Measurements from ENCODE around the gene SH3BP5.

The SH3BP5 gene

DNA sequence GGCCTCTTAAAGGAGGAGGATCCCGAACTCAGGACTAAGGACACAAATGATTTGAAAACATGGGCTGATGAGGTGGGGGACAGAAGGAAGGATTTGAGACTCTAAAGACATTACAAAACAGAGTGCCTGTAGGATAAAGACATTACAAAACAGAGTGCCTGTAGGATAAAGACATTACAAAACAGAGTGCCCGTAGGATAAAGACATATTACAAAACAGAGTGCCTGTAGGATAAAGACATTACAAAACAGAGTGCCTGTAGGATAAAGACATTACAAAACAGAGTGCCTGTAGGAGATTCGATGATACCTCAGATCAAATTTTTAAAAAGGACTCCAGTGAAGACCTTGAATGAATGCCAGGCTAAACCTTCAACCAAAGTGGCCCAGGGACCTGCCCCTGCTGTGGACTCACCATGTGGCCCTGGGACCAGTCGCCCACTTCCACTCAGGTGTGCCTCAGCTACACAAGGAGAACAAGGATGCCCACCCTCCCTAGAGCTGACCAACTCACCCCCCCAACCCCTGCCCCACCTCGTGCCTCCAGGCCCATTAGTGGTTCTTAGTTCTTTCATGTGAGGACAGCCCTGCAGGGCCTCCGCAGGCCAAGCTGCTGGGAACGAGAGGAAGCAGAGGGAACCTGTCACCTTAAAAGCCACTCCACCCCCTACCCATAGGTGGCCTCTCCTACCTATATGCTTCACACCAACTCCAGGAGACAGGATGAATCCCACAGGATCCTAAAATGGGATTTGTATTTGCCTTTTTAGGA lies 59.8 kb downstream of the SH3BP5 start:
- DNase-seq: no peak

DNA sequence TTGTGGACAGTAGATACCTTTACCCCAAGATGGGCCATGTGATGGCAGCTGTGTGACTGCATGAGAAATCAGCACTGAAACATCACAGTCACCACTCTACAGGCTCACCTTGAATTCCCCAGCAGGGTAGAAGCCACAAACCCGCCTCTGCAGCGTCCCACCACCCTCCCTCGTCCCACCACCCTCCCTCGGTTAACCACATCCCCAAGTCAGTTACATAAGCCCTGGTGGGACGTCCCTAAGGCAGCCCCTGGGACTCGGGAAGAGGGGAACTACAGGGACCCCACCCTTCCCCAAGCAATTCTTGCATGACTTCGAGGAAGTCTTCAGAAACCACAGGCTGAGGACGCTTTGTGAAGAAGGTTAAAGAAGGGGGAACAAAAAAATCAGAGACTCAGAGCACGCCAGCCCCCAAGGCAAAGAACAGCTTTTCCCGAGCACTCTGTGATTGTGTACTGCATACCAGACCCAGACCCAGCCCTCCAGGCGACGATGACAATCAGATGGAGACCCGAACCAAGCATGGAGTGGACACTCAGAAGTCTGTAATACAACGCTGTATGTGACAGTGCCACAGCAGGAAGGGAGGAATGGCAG lies 60.5 kb downstream of the SH3BP5 start:
- DNase-seq: peak; percentile 93

DNA sequence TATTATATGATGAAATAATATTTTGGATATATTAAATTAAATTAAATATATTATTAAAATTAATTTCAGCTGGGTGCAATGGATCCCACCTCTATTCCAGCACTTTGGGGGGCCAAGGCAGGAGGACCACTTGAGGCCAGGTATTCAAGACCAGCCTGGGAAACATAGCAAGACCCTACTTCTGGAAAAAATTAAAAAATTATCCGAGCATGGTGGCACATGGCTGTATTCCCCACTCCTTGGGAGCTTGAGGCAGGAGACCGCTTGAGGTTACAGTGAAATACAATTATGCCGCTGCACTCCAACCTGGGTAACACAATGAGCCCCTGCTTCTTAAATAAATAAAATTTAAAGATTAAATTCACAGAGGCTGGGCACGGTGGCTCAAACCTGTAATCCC lies 61.4 kb downstream of the SH3BP5 start:
- no peak for DNase-seq

DNA sequence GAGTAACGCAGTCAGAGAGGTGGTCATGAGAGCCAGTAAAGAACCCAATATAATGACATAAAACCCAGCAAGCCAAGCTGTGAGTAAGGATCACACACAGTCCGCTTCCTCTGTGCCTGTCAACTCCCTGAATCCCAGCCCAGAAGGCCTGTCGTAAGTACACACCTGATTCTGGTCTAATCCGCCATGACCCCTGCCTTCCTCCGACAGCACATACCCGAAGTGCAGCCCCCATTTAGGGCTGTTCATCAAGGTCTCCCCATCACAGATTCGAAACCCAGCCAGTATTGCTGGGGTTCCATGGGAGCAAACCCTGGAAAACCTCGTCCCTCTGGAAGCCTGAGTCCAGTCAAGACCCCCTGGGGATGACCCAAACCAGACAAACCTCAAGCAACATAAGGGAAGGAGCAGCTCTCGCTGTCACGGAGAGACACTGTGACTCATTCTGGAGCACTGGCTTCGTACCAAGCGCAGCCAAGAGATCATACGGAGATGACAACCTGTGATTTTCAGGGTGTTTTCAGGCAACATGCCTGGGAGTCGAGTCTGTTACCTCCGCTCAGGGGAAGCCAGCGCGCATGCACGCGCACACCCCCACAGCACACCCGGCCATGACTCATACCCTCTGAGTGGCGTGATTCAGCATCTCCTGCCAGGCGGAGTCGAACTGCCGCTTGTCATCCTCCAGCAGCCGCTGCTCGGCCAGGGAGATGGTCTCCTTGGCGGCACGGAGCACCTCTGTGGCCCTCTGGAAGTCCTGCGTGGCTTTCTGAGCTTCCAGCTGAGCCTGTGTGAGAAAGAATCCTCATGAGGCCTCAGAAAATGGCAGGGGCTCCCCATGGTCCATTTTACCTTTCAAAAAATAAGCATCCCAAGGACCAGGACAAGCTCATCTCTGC lies 63.0 kb downstream of the SH3BP5 start:
- DNase-seq: peak; percentile 95

DNA sequence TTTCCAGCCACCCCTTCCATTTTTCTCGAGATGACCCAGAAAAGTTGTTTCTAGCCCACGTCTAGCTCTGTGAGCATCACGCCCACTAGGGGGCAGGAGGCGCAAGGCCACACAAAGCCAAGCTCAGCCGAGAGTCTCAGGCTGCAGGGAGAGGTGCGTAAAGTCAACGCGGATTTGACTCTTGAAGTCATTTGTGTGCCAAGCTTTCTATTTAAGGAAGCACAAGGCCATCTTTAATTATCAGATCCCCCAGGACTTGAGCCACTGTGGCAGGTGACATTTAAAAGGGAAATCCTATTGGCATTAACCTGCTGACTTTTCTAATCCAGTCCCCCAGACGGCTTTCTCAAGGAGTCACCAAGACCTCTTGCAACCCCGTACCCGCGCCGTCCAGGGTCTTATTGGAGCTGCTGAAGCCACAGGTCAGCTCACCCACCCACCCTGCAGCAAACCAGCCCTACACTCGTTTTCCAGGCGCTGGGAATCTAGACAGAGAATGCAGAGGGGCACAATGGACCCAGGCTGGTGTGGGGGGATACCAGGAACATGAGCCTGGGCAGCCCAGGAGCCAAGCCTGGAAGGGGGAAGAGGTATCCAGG lies 64.3 kb downstream of the SH3BP5 start:
- DNase-seq: peak; percentile 85

DNA sequence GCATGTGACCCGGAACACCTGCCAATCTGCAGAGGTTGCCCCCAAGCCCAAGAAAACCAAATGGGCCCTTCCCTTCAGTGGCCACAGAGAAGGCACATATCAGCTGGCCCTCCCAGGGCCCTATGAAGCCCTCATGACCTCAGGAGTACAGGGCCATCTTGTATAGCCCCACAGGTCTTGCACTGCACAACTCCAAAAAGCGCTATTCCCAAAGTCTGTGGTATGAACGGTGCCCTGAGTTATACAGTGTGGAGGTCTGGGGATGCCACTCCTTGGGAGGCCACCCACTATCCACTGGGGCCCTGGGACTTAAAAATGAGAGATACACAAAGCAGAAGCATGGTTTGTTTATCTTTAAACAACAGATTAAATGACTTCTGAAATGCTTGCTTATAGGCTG lies 64.9 kb downstream of the SH3BP5 start:
- no peak for DNase-seq

DNA sequence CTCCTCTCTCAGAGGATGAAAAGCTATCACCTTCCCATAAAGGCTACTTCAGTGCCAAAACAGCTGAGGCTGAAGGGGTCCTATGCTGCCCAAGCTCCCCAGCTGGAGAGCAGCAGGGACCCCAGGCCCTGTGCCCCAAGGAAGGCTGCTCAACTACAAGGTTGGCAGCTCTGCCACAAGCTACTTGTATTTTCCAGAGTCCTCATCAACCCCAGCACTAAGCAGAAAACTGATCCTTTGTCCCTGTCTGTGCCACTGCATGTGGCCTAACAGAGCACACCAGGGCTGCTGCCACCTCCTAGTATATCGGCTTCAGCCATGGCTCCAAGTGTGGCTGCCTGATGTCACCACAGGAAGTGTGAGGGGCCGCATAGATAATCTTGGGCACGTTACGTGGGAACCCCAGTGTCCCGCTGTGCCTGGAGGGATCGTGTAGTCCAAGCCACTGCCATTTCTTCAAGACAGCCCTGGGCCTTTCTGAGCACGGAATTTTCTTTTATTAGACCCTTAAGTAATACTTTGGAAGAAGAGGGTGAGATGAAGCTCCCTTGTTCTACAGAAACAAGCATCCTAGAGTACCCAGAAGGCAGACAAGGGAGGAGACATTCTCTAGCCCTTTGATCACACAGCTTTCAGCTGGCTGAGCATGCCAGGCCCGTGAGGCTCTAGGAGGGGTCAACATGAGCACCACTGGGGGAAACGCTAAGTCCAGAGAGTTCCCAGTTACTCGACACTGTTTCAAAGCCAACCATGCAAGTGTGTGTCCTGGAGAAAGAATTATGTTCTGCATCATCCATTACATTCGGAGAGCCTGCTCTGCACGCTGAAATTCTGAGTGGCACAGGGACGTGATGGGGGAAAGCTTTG lies 65.6 kb downstream of the SH3BP5 start:
- DNase-seq: no peak

DNA sequence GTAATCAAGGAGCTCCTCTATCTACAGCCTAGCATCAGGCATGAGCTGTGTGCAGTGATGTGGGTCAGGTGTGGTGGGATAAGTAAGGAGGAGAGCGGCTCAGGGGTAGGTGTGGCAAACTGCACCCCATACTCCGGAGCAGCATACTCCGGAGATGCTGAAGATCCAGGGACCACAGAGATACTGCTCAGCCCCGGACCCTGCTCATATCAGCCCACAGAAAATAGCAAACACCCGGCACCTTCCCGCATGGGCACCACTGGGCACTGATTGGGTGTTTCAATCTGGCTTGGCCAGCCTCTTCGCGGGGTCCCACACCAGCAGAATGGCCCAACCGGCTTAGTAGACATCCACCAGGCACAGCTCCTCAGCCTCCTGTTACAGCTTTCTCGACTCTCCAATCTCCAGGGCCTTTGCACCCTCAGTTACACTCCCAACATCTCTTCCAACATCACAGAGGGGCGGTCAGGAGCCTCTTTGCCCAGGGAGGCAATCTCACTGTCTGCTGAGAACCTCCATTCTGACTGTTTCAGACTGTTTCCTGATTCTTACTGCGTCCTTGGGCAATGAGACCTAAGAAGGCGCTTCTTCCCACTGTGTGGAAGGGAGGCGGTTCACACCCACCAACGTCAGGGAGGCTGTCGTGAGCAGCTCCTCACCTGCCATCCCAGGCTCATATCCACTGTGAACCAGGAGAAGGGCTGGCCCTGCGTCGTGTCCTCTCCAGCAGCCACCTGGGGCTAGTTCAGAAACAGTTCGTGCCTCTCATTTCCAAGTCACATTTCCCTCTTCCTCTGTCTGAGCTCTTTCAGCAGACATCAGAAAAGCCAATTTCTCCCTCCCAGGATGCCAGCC lies 66.5 kb downstream of the SH3BP5 start:
- DNase-seq: no peak

DNA sequence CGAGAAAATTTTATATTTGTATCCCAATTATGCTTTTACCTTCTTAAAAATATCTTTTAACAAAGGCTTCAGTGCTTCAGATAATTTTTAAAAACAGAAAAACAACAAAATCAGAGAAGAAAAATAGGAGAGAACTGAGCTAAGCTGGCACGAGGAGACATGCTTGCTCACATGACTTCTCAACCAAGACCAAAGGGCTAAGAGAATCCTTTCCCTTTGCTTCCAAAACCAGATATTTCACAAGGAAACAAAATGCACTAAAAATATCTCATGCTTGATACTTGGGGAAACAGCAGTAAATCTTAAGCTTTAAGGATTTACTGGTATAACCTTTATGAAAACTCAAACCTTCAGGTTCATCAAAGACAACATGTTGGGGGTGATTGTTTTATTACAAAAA lies 67.9 kb downstream of the SH3BP5 start:
- no peak for DNase-seq

DNA sequence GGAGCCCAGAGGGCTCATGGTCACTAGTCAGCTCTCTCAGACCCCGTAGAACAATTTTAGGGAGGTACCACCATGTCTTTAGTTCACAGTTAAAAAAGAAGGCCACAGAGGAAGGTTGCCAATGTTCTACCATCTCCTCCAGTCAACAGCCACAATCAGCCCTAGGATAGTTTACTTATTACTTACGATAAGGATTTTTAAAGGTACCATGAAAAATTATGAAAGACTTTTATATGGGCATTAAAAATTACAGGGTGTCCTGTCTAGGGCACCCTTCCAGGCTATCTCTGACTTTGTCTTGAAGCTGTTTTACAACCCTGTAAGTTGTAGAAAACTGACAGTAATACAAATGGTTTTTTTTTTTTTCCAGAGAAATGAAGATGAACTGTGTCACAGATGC lies 68.5 kb downstream of the SH3BP5 start:
- DNase-seq: no peak

DNA sequence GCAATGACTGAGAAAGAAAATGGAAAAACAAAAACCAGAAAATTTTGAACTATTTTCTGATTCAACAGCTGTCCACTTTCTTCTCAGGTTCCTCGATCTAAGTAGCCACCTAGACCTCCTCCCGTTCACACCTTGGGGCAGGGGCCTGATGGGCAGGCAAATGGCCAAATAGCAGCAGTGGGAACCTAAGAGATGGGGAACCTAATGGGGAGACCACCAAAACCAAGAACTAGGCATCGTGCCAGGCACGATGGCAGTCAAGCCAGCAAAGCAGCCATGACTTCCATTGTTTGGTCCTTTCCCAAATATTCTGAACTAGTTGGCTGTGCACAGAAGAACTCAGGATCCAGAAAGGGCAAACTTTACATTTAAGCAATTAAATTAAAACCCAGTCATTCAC lies 69.3 kb downstream of the SH3BP5 start:
- DNase-seq: no peak

DNA sequence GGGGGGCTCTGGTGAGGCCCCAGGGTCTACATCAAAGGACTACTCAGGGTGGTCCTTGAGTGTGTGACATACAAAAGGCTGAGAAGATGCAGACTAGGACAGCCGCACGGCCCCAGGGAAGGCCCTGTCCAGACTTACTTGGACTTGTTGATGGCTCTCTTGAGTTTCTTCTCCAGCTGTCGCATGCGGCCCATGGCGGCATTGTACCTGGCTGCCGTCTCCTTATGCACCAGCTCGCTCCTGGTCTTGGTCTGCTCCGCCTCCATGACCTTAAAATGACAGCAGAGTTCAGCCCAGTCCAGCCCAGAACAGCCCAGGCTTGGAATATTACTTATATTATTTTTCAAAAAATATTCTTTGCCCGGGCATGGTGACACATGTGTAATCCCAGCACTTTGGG lies 70.4 kb downstream of the SH3BP5 start:
- no peak for DNase-seq

DNA sequence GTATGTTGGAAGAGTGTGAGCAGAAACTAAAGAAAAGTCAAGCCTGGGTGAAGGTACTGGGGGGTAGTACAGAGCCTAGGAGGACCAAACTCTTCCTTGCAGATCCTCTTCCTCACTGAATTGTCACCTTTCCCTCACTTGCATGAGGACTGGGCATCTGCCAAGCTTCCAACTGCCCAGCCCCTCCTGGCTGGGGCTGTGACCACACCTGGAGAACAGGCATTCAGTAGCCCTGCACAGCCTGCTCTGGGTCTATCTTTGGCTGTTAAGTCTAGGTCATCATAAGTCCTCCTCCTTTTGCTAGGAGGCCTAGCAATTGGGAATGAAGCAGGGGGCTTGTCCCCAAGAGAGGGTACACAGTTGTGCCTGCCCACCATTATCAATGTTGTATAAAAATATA lies 71.1 kb downstream of the SH3BP5 start:
- no peak for DNase-seq

DNA sequence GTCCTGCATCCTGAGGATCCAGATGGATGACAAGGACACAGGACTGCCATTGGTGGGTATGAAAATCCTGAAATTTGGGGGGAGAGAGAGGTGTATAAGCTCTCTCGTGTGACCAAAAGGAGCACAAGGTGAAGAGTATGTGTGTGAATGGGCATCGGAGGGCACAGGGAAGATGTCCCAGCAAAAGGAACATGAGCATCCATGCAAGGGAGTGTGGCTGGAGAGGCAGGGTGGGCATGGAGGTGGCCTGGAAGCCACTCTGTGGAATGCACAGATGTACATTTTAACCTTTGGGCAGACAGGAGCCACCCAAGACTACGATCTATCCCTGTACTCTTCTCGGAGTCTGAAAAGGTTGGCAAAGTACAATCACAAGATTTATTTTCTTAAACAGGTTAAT lies 71.9 kb downstream of the SH3BP5 start:
- DNase-seq: no peak

DNA sequence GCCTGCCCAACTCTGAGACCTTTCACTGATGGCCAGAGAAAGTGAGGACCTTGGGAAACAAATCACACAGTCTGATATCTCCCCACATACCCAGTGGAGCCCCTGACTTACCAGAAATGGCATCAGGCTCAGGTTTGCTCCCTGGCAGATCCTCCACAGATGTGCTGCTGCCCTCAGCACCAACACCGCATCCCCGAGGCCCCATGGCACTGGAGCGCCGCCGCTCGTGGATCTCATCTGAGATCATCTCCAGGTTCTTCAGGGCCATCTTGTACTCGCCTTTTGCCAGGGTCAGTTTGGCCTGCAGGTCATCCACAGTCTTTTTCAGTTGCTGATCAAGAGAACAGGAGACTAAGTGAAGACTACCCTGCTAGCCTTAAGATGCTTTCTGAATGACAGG lies 73.7 kb downstream of the SH3BP5 start:
- DNase-seq: no peak

DNA sequence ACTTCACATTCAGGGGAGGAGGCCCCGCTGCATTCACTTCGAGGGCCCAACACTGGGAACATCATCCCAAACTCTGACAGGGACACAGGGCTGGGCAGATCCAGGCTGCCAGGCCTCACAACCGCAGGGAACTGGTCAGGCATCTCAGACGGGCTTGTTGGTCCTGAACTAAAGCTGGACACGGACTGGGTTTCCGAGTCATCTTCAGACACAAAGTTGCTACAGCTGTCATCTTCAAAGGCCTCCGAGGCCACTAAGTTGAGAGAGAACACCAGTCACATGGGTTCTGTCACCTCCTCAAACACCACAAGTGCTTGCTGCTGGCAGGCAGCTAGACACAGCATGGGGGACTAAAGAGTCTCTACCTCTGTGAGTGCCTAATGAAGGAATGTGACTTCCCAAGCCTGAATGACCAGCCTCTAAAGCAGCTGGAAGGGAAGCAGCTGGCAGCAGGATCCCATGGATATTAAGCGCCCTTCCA lies 75.5 kb downstream of the SH3BP5 start:
- no peak for DNase-seq

DNA sequence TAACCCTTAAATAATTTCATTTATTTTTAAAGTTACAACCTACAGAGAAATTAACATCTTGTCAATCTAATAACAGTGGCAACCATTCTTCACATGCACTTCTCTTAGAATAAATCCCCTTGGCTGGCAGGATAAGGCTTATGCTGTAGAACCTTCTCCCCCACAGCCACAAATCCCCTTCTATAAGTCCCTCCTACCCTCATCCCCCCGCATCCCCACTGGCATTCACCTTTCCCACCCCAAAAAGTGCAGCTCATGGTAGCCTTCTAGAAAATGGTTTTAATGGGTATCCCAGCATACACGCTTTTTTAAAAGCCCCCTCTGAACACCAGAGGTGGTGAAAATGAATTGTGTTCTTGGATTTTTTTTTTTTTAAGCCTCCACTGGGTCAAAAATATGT lies 77.2 kb downstream of the SH3BP5 start:
- DNase-seq: no peak

DNA sequence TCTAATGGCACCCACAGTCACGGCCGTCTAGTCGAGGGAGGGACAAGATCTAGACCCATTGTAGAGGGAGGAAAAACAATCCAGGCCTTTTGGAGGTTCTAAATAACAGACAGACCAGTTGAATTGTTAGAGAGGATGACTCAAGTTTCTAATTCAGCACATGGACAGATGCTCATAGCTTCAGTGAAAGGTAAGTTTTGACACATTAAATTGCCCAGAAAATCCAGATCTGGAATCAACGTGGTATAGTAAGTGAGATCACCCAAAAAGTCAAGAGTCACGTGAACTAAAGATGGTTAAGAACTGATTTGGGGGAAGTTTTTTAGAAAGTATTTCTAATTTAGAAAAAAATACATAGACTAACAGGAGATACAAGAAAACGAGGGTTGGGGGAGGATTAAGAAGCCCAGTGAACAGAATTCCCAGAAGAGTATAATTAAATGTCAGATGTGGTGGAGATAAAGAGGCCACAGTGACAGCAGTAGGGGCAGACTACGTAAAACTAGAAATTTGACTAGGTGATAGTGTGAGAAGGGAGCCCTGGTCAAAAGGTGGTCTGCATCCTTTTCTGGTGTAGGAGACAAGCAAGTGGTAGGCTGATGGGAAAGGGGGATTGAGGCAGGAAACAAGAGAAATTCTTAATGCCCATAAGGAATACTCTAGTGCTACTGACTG lies 79.2 kb downstream of the SH3BP5 start:
- DNase-seq: no peak

DNA sequence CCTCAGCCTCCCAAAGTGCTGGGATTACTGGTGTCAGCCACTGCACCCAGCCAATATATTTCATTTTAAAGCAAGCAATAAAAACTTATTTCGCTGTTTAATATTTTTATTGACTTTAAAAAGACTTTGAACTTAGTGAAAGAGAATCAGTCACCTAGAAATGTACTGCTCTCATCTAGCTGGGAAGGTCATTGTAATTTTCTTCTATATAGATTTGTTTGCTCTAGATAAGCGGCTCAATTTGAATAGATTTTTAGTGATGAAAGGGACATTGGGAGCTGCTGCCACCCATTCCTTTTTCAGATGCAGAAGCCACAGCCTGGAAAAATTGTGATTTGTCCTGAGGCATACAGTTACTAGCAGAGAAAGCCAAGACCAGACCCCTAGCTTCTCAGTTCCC lies 86.2 kb downstream of the SH3BP5 start:
- no peak for DNase-seq

DNA sequence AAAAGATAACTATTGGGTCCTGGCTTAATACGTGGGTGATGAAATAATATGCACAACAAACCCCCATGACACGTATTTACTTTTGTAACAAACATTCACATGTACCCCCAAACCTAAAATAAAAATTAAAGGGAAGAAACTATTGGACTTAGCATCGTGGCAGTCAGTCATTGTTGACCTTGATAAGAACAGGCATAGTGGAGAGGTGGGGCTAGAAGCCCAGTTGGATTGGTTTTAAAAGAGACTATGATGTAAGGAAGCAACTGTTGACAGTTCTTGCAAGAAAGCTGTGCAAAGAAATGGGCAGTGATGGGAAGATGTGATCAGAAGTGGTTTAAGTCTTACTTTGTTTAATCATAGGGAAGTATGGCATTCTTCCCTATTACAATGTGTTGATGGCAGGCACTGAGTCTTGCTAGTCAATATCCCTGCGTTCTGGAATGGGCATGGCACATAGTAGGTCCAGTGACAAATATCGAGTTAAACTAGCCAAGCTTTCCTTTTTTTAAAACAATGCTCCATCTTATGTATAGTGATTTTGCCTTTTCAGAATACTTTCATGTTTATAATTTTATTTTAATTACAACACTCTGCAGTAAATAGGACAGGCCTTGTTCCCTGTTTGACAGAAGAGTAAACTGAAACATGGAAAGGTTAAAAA lies 88.4 kb downstream of the SH3BP5 start:
- no peak for DNase-seq
